Mesothelial cell of epicardium (in vitro differentiated cells): Measurements from ENCODE around the gene FAM174C. TPM values are rescaled to one million over a fixed set of nuclear protein-coding genes. Genes with fewer than 3 reads are reported as not detected.

Source experiments
- DNase-seq, 2 experiments: peaks; one replicate each; pipeline ENCODE4 v3.0.0; 2021; ENCODE audit warnings: low spot score in 2 of 2; ENCODE audit not compliant: unreplicated experiment in 2 of 2
- H3K27ac Mint-ChIP-seq: 2 replicates; pipeline ENCODE4 v1.8.0; 2021; ENCODE audit warnings: mixed read lengths
- H3K27me3 Mint-ChIP-seq: 2 replicates; pipeline ENCODE4 v1.8.0; 2021; ENCODE audit warnings: low read depth, mixed read lengths
- H3K36me3 Mint-ChIP-seq: 2 replicates; pipeline ENCODE4 v1.8.0; 2021; ENCODE audit warnings: mixed read lengths
- H3K4me1 Mint-ChIP-seq: 2 replicates; pipeline ENCODE4 v1.8.0; 2021; ENCODE audit warnings: mixed read lengths
- H3K4me3 Mint-ChIP-seq: 2 replicates; pipeline ENCODE4 v1.8.0; 2021; ENCODE audit warnings: mild to moderate bottlenecking, moderate library complexity, mixed read lengths
- H3K9me3 Mint-ChIP-seq: 2 replicates; pipeline ENCODE4 v1.8.0; 2021; ENCODE audit warnings: mixed read lengths
- CTCF ChIP-seq: fragments of 200-600 bp; sonication (generic); IDR thresholded peaks from one replicate; pipeline ENCODE4 v1.5.0; 2021; ENCODE audit warnings: antibody characterized with exemption; ENCODE audit not compliant: unreplicated experiment
- total RNA-seq: library from RNA; stranded (reverse); gene quantifications from 3 replicates; pipeline ENCODE4 v1.2.1, GENCODE V29; 2021

The FAM174C gene
- total RNA-seq, 1 donor from 2014 or later: 24.4 TPM

- peak overlapping the region; percentile 73 for H3K4me3 Mint-ChIP-seq
Measured at GRCh38 chr19:1276628-1277022, 1.3 kb downstream of the FAM174C start.

GRCh38 chr19:1277061-1277460 is 1.7 kb downstream of the FAM174C start:
- H3K36me3 Mint-ChIP-seq: peaks cover 15% of the 10 kb centered on the region
- H3K4me3 Mint-ChIP-seq: no peak overlapping the region
- H3K27ac Mint-ChIP-seq: peak overlapping the region; percentile 43
- H3K9me3 Mint-ChIP-seq: no peaks in the 10 kb centered on the region
- no peak for TF ChIP-seq CTCF
- H3K27me3 Mint-ChIP-seq: no peaks in the 10 kb centered on the region
- peaks cover 29% of the 10 kb centered on the region for H3K4me1 Mint-ChIP-seq
- DNase-seq: no peak

More at GRCh38 chr19:1276628-1277022, 1.3 kb downstream of the FAM174C start:
- no peak for DNase-seq
- Mint-ChIP-seq H3K9me3 (no peaks in the 10 kb centered on the region), H3K36me3 (peaks cover 19% of the 10 kb centered on the region), H3K4me1 (peaks cover 33% of the 10 kb centered on the region), H3K27me3 (no peaks in the 10 kb centered on the region), H3K27ac (peak overlapping the region; percentile 43)
- TF ChIP-seq CTCF: no peak

- Mint-ChIP-seq H3K27ac (no peak overlapping the region), H3K27me3 (no peaks in the 10 kb centered on the region), H3K36me3 (peaks cover 10% of the 10 kb centered on the region), H3K9me3 (no peaks in the 10 kb centered on the region), H3K4me1 (peaks cover 21% of the 10 kb centered on the region), H3K4me3 (no peak overlapping the region)
- DNase-seq: no peak
- TF ChIP-seq CTCF: no peak
Measured at GRCh38 chr19:1278074-1278473, 2.7 kb downstream of the FAM174C start.

- no peaks in the 10 kb centered on the region for H3K9me3 Mint-ChIP-seq
- H3K4me3 Mint-ChIP-seq: no peak overlapping the region
- TF ChIP-seq CTCF: no peak
- H3K27me3 Mint-ChIP-seq: no peaks in the 10 kb centered on the region
- DNase-seq: no peak
- no peak overlapping the region for H3K27ac Mint-ChIP-seq
- peaks cover 14% of the 10 kb centered on the region for H3K4me1 Mint-ChIP-seq
- H3K36me3 Mint-ChIP-seq: peaks cover 4% of the 10 kb centered on the region
Measured at GRCh38 chr19:1278713-1279660, 3.7 kb downstream of the FAM174C start.

- peaks cover 13% of the 10 kb centered on the region for H3K4me1 Mint-ChIP-seq
- H3K27ac Mint-ChIP-seq: peak overlapping the region; percentile 12
- DNase-seq: peak; percentile 66 to 89
Measured at GRCh38 chr19:1279782-1280341, 4.5 kb downstream of the FAM174C start.

More at GRCh38 chr19:1279782-1280341, 4.5 kb downstream of the FAM174C start:
- peaks cover 6% of the 10 kb centered on the region for H3K27me3 Mint-ChIP-seq
- peak; percentile 95 for TF ChIP-seq CTCF
- H3K4me3 Mint-ChIP-seq: peak overlapping the region; percentile 37
- no peaks in the 10 kb centered on the region for H3K9me3 Mint-ChIP-seq
- H3K36me3 Mint-ChIP-seq: peaks cover 4% of the 10 kb centered on the region
